A549 (cell line): ENCODE data around the gene TUBD1. TPM values are rescaled to one million over a fixed set of nuclear protein-coding genes. Genes with fewer than 3 reads are reported as not detected.
A peak's percentile ranks its signal among the peaks of the same experiment; 100 is the strongest.

Experiments
- EHF ChIP-seq: fragments of 250-450 bp; sonication (Bioruptor Pico); IDR thresholded peaks from 2 replicates; pipeline ENCODE4 v1.5.0; 2020; ENCODE audit warnings: mild to moderate bottlenecking
- EP300 ChIP-seq, 2 experiments: fragments of >200 bp; sonication (Bioruptor Twin); formaldehyde crosslinking; IDR thresholded peaks; 2 replicates in 1 of 2; 3 replicates in 1 of 2; pipeline ENCODE4 v1.6.1; 2016 to 2017
- FOSB ChIP-seq: fragments of 250-450 bp; sonication (Bioruptor Pico); IDR thresholded peaks from 2 replicates; pipeline ENCODE4 v1.5.0; 2020; ENCODE audit warnings: mild to moderate bottlenecking, moderate library complexity
- FOSL2 ChIP-seq, 2 experiments: fragments of 450-650 bp in 1 of 2; fragments of >200 bp in 1 of 2; sonication (Bioruptor Twin) in 1 of 2; formaldehyde crosslinking; IDR thresholded peaks; 2 replicates each; pipeline versions ENCODE4 v1.5.0 to v1.6.1; 2016 to 2020; ENCODE audit warnings: mild to moderate bottlenecking in 1 of 2, moderate library complexity in 1 of 2
- GATA3 ChIP-seq: IDR thresholded peaks from 2 replicates; pipeline ENCODE4 v1.6.1; 2012; ENCODE audit warnings: borderline replicate concordance
- HEYL ChIP-seq: fragments of 250-450 bp; sonication (Bioruptor Pico); IDR thresholded peaks from 2 replicates; pipeline ENCODE4 v1.8.0; 2021; ENCODE audit warnings: mild to moderate bottlenecking, moderate library complexity
- HOXA7 ChIP-seq: fragments of 250-450 bp; sonication (Bioruptor Pico); IDR thresholded peaks from 2 replicates; pipeline ENCODE4 v1.5.0; 2020; ENCODE audit warnings: mild to moderate bottlenecking, moderate library complexity
- HOXB13 ChIP-seq: fragments of 250-450 bp; sonication (Bioruptor Pico); IDR thresholded peaks from 2 replicates; pipeline ENCODE4 v1.5.0; 2020; ENCODE audit warnings: low read depth, mild to moderate bottlenecking, moderate library complexity
- KDM1A ChIP-seq: fragments of 200-600 bp; sonication (generic); IDR thresholded peaks from 2 replicates; pipeline ENCODE4 v1.6.1; 2016; ENCODE audit warnings: low read depth, mild to moderate bottlenecking
- MAZ ChIP-seq: fragments of 150-350 bp; IDR thresholded peaks from 2 replicates; pipeline ENCODE4 v1.6.1; 2014; ENCODE audit warnings: antibody characterized with exemption, low read depth, low read length, borderline replicate concordance
- PHF8 ChIP-seq: fragments of 200-600 bp; sonication (generic); IDR thresholded peaks from 2 replicates; pipeline ENCODE4 v1.6.1; 2016; ENCODE audit warnings: low read depth, mild to moderate bottlenecking, antibody characterized with exemption, moderate library complexity, borderline replicate concordance
- RCOR1 ChIP-seq: fragments of 150-350 bp; IDR thresholded peaks from 2 replicates; pipeline ENCODE4 v1.6.1; 2014; ENCODE audit warnings: antibody characterized with exemption, low read length, low read depth
- RFX5 ChIP-seq: fragments of 450-650 bp; IDR thresholded peaks from 2 replicates; pipeline ENCODE4 v1.7.1; 2014; ENCODE audit warnings: antibody characterized with exemption, mild to moderate bottlenecking, moderate library complexity
- SMC3 ChIP-seq: fragments of >200 bp; sonication (Bioruptor Twin); formaldehyde crosslinking; IDR thresholded peaks from 3 replicates; pipeline ENCODE4 v1.6.1; 2018; ENCODE audit warnings: inconsistent platforms
- TFCP2L1 ChIP-seq: fragments of 250-450 bp; sonication (Bioruptor Pico); IDR thresholded peaks from 2 replicates; pipeline ENCODE4 v1.5.0; 2021; ENCODE audit warnings: mild to moderate bottlenecking
- TP53 ChIP-seq: fragments of 250-450 bp; sonication (Bioruptor Pico); IDR thresholded peaks from 2 replicates; pipeline ENCODE4 v1.5.0; 2021; ENCODE audit warnings: mild to moderate bottlenecking, moderate library complexity
- ZFP36 ChIP-seq: fragments of 450-650 bp; IDR thresholded peaks from 2 replicates; pipeline ENCODE4 v1.6.1; 2014; ENCODE audit warnings: borderline replicate concordance; ENCODE audit not compliant: partially characterized antibody
- ZSCAN20 ChIP-seq: fragments of 250-450 bp; sonication (Bioruptor Pico); IDR thresholded peaks from 2 replicates; pipeline ENCODE4 v1.8.0; 2022; ENCODE audit warnings: mild to moderate bottlenecking, moderate library complexity
- polyA plus RNA-seq, 4 experiments: library from polyadenylated mRNA; depleted of rRNA in 3 of 4; stranded (reverse); fragments of >200 nt; fragmentation: RNase III in 1 of 4; extraction: RNeasy Plus Mini Kit Qiagen cat#74134 plus additional on column Dnase treatment in 1 of 4; gene quantifications; 2 replicates in 3 of 4; 3 replicates in 1 of 4; pipeline ENCODE4 v1.2.3, GENCODE V29; 2011 to 2017
- TF ChIP-seq, protein P1 (sequence below): fragments of 200-600 bp; sonication (generic); IDR thresholded peaks from 2 replicates; pipeline ENCODE4 v1.6.1; 2016; ENCODE audit warnings: antibody characterized with exemption, mild to moderate bottlenecking, moderate library complexity
- TF ChIP-seq, protein P2 (sequence below): IDR thresholded peaks from 2 replicates; pipeline ENCODE4 v1.6.1; 2012
- TF ChIP-seq, protein P3 (sequence below): IDR thresholded peaks from 2 replicates; pipeline ENCODE4 v1.6.1; 2012; ENCODE audit warnings: low read depth, borderline replicate concordance
- TF ChIP-seq, protein P4 (sequence below): fragments of >200 bp; sonication (Bioruptor Twin); formaldehyde crosslinking; IDR thresholded peaks from 3 replicates; pipeline ENCODE4 v1.6.1; 2016

TUBD1 gene
- polyA plus RNA-seq, 2 of the 4 experiments (the other 2 are of a cell fraction) = 15.9 to 24.4 TPM

DNA sequence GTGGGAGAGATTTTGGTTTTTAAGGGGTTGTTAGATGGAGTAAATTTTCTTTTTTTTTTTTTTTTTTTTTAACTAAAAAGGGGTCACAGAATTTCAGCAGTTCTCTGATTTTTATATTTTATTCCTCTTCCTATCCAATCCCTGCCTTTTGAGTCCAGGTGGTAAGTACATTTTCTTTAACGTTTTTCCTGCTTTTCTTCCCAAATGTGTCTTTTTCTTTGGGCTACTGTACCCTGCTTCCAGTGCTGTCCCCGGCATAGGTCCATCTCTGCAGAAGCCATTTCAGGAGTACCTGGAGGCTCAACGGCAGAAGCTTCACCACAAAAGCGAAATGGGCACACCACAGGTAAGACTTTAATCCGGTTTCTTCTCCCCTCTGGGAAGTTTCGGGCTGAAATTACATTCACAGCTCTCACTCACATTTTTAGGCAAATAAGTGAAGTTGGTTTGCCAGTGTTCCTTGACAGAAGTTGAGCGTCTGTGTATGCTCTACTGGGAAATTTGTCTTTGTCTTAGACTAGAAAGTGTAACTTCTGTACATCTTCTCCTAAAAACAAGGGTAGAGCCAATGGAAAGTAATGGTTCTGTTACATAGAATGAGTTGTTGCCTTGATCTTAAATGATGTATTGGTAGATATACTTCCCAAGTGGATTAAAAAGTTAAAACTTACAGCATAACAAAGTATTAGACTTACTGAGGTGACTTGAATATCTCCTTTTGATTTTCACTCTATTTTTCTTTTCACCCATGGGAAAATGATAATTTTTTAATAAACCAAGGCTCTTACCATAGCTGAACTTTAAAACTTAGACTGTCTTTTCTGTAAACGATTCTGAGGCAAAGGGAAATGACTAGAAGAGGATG is 54.5 kb downstream of the TUBD1 start (continued):
- TF ChIP-seq HEYL = no peak
- TF ChIP-seq, protein P1, sequence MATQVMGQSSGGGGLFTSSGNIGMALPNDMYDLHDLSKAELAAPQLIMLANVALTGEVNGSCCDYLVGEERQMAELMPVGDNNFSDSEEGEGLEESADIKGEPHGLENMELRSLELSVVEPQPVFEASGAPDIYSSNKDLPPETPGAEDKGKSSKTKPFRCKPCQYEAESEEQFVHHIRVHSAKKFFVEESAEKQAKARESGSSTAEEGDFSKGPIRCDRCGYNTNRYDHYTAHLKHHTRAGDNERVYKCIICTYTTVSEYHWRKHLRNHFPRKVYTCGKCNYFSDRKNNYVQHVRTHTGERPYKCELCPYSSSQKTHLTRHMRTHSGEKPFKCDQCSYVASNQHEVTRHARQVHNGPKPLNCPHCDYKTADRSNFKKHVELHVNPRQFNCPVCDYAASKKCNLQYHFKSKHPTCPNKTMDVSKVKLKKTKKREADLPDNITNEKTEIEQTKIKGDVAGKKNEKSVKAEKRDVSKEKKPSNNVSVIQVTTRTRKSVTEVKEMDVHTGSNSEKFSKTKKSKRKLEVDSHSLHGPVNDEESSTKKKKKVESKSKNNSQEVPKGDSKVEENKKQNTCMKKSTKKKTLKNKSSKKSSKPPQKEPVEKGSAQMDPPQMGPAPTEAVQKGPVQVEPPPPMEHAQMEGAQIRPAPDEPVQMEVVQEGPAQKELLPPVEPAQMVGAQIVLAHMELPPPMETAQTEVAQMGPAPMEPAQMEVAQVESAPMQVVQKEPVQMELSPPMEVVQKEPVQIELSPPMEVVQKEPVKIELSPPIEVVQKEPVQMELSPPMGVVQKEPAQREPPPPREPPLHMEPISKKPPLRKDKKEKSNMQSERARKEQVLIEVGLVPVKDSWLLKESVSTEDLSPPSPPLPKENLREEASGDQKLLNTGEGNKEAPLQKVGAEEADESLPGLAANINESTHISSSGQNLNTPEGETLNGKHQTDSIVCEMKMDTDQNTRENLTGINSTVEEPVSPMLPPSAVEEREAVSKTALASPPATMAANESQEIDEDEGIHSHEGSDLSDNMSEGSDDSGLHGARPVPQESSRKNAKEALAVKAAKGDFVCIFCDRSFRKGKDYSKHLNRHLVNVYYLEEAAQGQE = peak; percentile 65
- TF ChIP-seq, protein P2, sequence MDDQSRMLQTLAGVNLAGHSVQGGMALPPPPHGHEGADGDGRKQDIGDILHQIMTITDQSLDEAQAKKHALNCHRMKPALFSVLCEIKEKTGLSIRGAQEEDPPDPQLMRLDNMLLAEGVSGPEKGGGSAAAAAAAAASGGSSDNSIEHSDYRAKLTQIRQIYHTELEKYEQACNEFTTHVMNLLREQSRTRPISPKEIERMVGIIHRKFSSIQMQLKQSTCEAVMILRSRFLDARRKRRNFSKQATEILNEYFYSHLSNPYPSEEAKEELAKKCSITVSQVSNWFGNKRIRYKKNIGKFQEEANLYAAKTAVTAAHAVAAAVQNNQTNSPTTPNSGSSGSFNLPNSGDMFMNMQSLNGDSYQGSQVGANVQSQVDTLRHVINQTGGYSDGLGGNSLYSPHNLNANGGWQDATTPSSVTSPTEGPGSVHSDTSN = peak; percentile 46; the same call in 1 of the 2 replicates
- peak; percentile 11; the same call in 1 of the 2 replicates for TF ChIP-seq TP53 (CRISPR knock-in tag)
- TF ChIP-seq RCOR1 = no peak
- 0 out of 2 replicates have a peak, but pooled peaks have one; percentile 82 for TF ChIP-seq HOXB13 (CRISPR knock-in tag)
- no peak; the same call in 1 of the 2 replicates for TF ChIP-seq RFX5
- peak; percentile 6; the same call in 1 of the 3 replicates for TF ChIP-seq SMC3
- TF ChIP-seq MAZ = no peak
- peak; percentile 62 for TF ChIP-seq GATA3
- TF ChIP-seq FOSB = peak; percentile 99
- no peak for TF ChIP-seq KDM1A
- no peak; the same call in none of the 2 replicates for TF ChIP-seq TFCP2L1 (CRISPR knock-in tag)
- TF ChIP-seq ZSCAN20 (CRISPR knock-in tag) = no peak
- TF ChIP-seq PHF8 = no peak
- no peak for TF ChIP-seq ZFP36
- TF ChIP-seq, protein P3, sequence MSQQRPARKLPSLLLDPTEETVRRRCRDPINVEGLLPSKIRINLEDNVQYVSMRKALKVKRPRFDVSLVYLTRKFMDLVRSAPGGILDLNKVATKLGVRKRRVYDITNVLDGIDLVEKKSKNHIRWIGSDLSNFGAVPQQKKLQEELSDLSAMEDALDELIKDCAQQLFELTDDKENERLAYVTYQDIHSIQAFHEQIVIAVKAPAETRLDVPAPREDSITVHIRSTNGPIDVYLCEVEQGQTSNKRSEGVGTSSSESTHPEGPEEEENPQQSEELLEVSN = no peak
- TF ChIP-seq EHF (CRISPR knock-in tag) = peak; percentile 93
- peak; percentile 99 for TF ChIP-seq HOXA7 (CRISPR knock-in tag)
- no peak for TF ChIP-seq FOSL2 (IDR thresholded peaks at IDR 0.05)
- no peak; the same call in 1 of the 2 replicates for TF ChIP-seq FOSL2 (CRISPR knock-in tag; IDR thresholded peaks at IDR 0.05)
- TF ChIP-seq EP300 (IDR thresholded peaks at IDR 0.05) = no peak
- TF ChIP-seq, protein P4, sequence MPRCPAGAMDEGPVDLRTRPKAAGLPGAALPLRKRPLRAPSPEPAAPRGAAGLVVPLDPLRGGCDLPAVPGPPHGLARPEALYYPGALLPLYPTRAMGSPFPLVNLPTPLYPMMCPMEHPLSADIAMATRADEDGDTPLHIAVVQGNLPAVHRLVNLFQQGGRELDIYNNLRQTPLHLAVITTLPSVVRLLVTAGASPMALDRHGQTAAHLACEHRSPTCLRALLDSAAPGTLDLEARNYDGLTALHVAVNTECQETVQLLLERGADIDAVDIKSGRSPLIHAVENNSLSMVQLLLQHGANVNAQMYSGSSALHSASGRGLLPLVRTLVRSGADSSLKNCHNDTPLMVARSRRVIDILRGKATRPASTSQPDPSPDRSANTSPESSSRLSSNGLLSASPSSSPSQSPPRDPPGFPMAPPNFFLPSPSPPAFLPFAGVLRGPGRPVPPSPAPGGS = peak; percentile 55; the same call in 1 of the 3 replicates
